NB4 (cell line): ENCODE results near the gene ACKR3.

Experiments
- DNase-seq: peaks from one replicate; pipeline ENCODE4 v3.0.0; 2010; ENCODE audit warnings: low read depth
- H3K4me3 ChIP-seq: one replicate; pipeline ENCODE4 v1.5.1; 2011; ENCODE audit warnings: mild to moderate bottlenecking, low read depth, low read length, moderate library complexity
- CTCF ChIP-seq: IDR thresholded peaks from one replicate; pipeline ENCODE4 v1.5.1; 2012; ENCODE audit warnings: low read depth, low read length
- MAX ChIP-seq: IDR thresholded peaks from 2 replicates; pipeline ENCODE4 v1.6.1; 2011; ENCODE audit warnings: low read depth, low read length
- MYC ChIP-seq: IDR thresholded peaks from 2 replicates; pipeline ENCODE4 v1.6.1; 2011; ENCODE audit warnings: low read depth, low read length
- POLR2A ChIP-seq: IDR thresholded peaks from 2 replicates; pipeline ENCODE4 v1.6.1; 2011; ENCODE audit warnings: mild to moderate bottlenecking; ENCODE audit not compliant: insufficient read length; ENCODE audit errors: extremely low read depth

Gene ACKR3

GRCh38 chr2:236616031-236616430 lies 46.4 kb downstream of the ACKR3 start:
- TF ChIP-seq POLR2A, result no peak
- TF ChIP-seq CTCF, result no peak
- TF ChIP-seq MAX, result no peak
- no peak overlapping the region for H3K4me3 ChIP-seq
- DNase-seq, result no peak

- no peak for DNase-seq
- no peak overlapping the region for H3K4me3 ChIP-seq
- TF ChIP-seq POLR2A, result no peak
- no peak for TF ChIP-seq MYC
- no peak for TF ChIP-seq MAX
- TF ChIP-seq CTCF, result no peak
Measured at GRCh38 chr2:236616624-236617023, 47.0 kb downstream of the ACKR3 start.

GRCh38 chr2:236617221-236617737 lies 47.7 kb downstream of the ACKR3 start:
- no peak for DNase-seq
- H3K4me3 ChIP-seq, result no peak overlapping the region
- TF ChIP-seq CTCF, result no peak
- no peak for TF ChIP-seq POLR2A
- TF ChIP-seq MYC, result no peak
- TF ChIP-seq MAX, result no peak

- no peak for DNase-seq
- TF ChIP-seq MAX, result no peak
- no peak for TF ChIP-seq MYC
- no peak for TF ChIP-seq CTCF
- TF ChIP-seq POLR2A, result no peak
- no peak overlapping the region for H3K4me3 ChIP-seq
Measured at GRCh38 chr2:236617796-236618195, 48.2 kb downstream of the ACKR3 start.

- TF ChIP-seq MAX, result no peak
- TF ChIP-seq CTCF, result no peak
- no peak for TF ChIP-seq MYC
- no peak for TF ChIP-seq POLR2A
- DNase-seq, result no peak
- H3K4me3 ChIP-seq, result no peak overlapping the region
Measured at GRCh38 chr2:236618370-236618769, 48.7 kb downstream of the ACKR3 start.
